H9 (cell line): Measurements from ENCODE around the gene PDRG1. TPM values are rescaled to one million over a fixed set of nuclear protein-coding genes. Genes with fewer than 3 reads are reported as not detected.

Experiments
- DNase-seq: peaks from one replicate; pipeline ENCODE4 v3.0.0-alpha.2; 2017
- H2AFZ ChIP-seq: one replicate; pipeline ENCODE4 v1.6.1; 2013; ENCODE audit warnings: mild to moderate bottlenecking, low read length, control low read depth, moderate library complexity
- H2AK5ac ChIP-seq: 2 replicates; pipeline ENCODE4 v1.6.1; 2013; ENCODE audit warnings: low read length, control low read depth, mixed read lengths; ENCODE audit not compliant: insufficient read length
- H2BK120ac ChIP-seq: one replicate; pipeline ENCODE4 v1.6.1; 2013; ENCODE audit warnings: low read depth, mild to moderate bottlenecking, low read length, control low read depth, inconsistent platforms; ENCODE audit not compliant: poor library complexity, severe bottlenecking
- H2BK12ac ChIP-seq: 2 replicates; pipeline ENCODE4 v1.6.1; 2013; ENCODE audit warnings: low read length, control low read depth, mixed read lengths, low read depth; ENCODE audit not compliant: insufficient read length
- H2BK15ac ChIP-seq: 2 replicates; pipeline ENCODE4 v1.6.1; 2013; ENCODE audit warnings: low read depth, low read length, control low read depth
- H2BK20ac ChIP-seq: one replicate; pipeline ENCODE4 v1.6.1; 2013; ENCODE audit warnings: low read depth, mild to moderate bottlenecking, low read length, control low read depth, inconsistent platforms; ENCODE audit not compliant: poor library complexity, severe bottlenecking
- H2BK5ac ChIP-seq: 2 replicates; pipeline ENCODE4 v1.6.1; 2013; ENCODE audit warnings: low read length, control low read depth, mixed read lengths; ENCODE audit not compliant: insufficient read length
- H3K14ac ChIP-seq: 2 replicates; pipeline ENCODE4 v1.6.1; 2013; ENCODE audit warnings: low read length, control low read depth; ENCODE audit not compliant: insufficient read depth
- H3K18ac ChIP-seq: 2 replicates; pipeline ENCODE4 v1.6.1; 2013; ENCODE audit warnings: low read depth, mild to moderate bottlenecking, mixed read lengths, low read length, control low read depth; ENCODE audit not compliant: insufficient read length
- H3K23ac ChIP-seq: 2 replicates; pipeline ENCODE4 v1.6.1; 2013; ENCODE audit warnings: low read length, control low read depth, mixed read lengths, low read depth; ENCODE audit not compliant: insufficient read length
- H3K23me2 ChIP-seq: 2 replicates; pipeline ENCODE4 v1.6.1; 2013; ENCODE audit warnings: low read depth, mild to moderate bottlenecking, mixed read lengths, low read length, control low read depth; ENCODE audit not compliant: insufficient read length, poor library complexity, severe bottlenecking
- H3K27ac ChIP-seq: 2 replicates; pipeline ENCODE4 v1.5.1; 2013; ENCODE audit warnings: low read length, control low read depth, mixed read lengths, low read depth; ENCODE audit not compliant: insufficient read length
- H3K27me3 ChIP-seq: 2 replicates; pipeline ENCODE4 v1.6.1; 2013; ENCODE audit warnings: low read length, control low read depth, inconsistent platforms; ENCODE audit not compliant: insufficient read depth
- H3K4ac ChIP-seq: 2 replicates; pipeline ENCODE4 v1.6.1; 2013; ENCODE audit warnings: low read depth, mild to moderate bottlenecking, control low read depth, inconsistent platforms, low read length, moderate library complexity
- H3K4me1 ChIP-seq: 2 replicates; pipeline ENCODE4 v1.6.1; 2013; ENCODE audit warnings: low read length, control low read depth, inconsistent platforms; ENCODE audit not compliant: insufficient read depth
- H3K4me2 ChIP-seq: 2 replicates; pipeline ENCODE4 v1.6.1; 2013; ENCODE audit warnings: low read length, control low read depth, mixed read lengths; ENCODE audit not compliant: insufficient read length, insufficient read depth
- H3K56ac ChIP-seq: 2 replicates; pipeline ENCODE4 v1.6.1; 2013; ENCODE audit warnings: low read depth, mild to moderate bottlenecking, mixed read lengths, low read length, control low read depth; ENCODE audit not compliant: insufficient read length
- H3K79me1 ChIP-seq: 2 replicates; pipeline ENCODE4 v1.6.1; 2013; ENCODE audit warnings: low read depth, mild to moderate bottlenecking, moderate library complexity, low read length, control low read depth, inconsistent platforms; ENCODE audit not compliant: insufficient read depth, poor library complexity, severe bottlenecking
- H3K79me2 ChIP-seq: 2 replicates; pipeline ENCODE4 v1.6.1; 2013; ENCODE audit warnings: low read length, control low read depth, inconsistent platforms; ENCODE audit not compliant: insufficient read depth
- H3K9ac ChIP-seq: 2 replicates; pipeline ENCODE4 v1.6.1; 2013; ENCODE audit warnings: low read length, control low read depth, mixed read lengths; ENCODE audit not compliant: insufficient read length; ENCODE audit errors: extremely low read depth
- H3K9me3 ChIP-seq: one replicate; pipeline ENCODE4 v1.6.1; 2013; ENCODE audit warnings: low read depth, low read length, inconsistent platforms; ENCODE audit not compliant: control insufficient read depth
- H3T11ph ChIP-seq: one replicate; pipeline ENCODE4 v1.6.1; 2013; ENCODE audit warnings: mild to moderate bottlenecking, low read length, control low read depth, inconsistent platforms
- H4K20me1 ChIP-seq: one replicate; pipeline ENCODE4 v1.6.1; 2013; ENCODE audit not compliant: control insufficient read depth, insufficient read length, insufficient read depth
- H4K5ac ChIP-seq: 2 replicates; pipeline ENCODE4 v1.6.1; 2013; ENCODE audit warnings: low read depth, mild to moderate bottlenecking, mixed read lengths, low read length, control low read depth; ENCODE audit not compliant: insufficient read length
- H4K8ac ChIP-seq: replicated peaks from 2 replicates; pipeline ENCODE4 v1.6.1; 2013; ENCODE audit warnings: low read length, control low read depth, mixed read lengths, low read depth; ENCODE audit not compliant: insufficient read length
- H4K91ac ChIP-seq: 2 replicates; pipeline ENCODE4 v1.6.1; 2013; ENCODE audit warnings: low read depth, mild to moderate bottlenecking, moderate library complexity, mixed read lengths, low read length, control low read depth; ENCODE audit not compliant: insufficient read length
- H3K27ac Mint-ChIP-seq, 3 experiments: 2 replicates in 2 of 3; 3 replicates in 1 of 3; pipeline ENCODE4 v1.8.0; 2020 to 2021; ENCODE audit warnings: mixed read lengths in 3 of 3, mild to moderate bottlenecking in 1 of 3, moderate library complexity in 1 of 3
- H3K27me3 Mint-ChIP-seq: 2 replicates; pipeline ENCODE4 v1.8.0; 2021; ENCODE audit warnings: low read depth, mild to moderate bottlenecking, moderate library complexity, mixed read lengths
- H3K36me3 Mint-ChIP-seq, 3 experiments: 2 replicates in 2 of 3; 3 replicates in 1 of 3; pipeline ENCODE4 v1.8.0; 2020 to 2021; ENCODE audit warnings: low read depth in 3 of 3, mixed read lengths in 3 of 3; ENCODE audit not compliant: insufficient read depth in 1 of 3
- H3K4me1 Mint-ChIP-seq, 2 experiments: 2 replicates each; pipeline ENCODE4 v1.8.0; 2020; ENCODE audit warnings: mixed read lengths in 2 of 2
- H3K4me3 Mint-ChIP-seq, 2 experiments: 2 replicates in 1 of 2; 3 replicates in 1 of 2; pipeline ENCODE4 v1.8.0; 2020 to 2021; ENCODE audit warnings: mild to moderate bottlenecking in 2 of 2, mixed read lengths in 2 of 2, moderate library complexity in 1 of 2
- H3K9me3 Mint-ChIP-seq, 2 experiments: 2 replicates in 1 of 2; 3 replicates in 1 of 2; pipeline ENCODE4 v1.8.0; 2020; ENCODE audit warnings: mild to moderate bottlenecking in 2 of 2, mixed read lengths in 2 of 2, moderate library complexity in 1 of 2
- CTCF ChIP-seq: fragments of 200-600 bp; sonication (generic); conservative IDR thresholded peaks from 3 replicates; pipeline ENCODE4 v1.8.0; 2021; ENCODE audit warnings: antibody characterized with exemption, mild to moderate bottlenecking
- WGBS: extraction: QIAGEN DNeasy Blood & Tissue Kit; methylation state at CpG from one replicate; pipeline ENCODE4 v1.1.7; 2013; ENCODE audit warnings: missing lambda C conversion rate, low lambda C conversion rate, mixed read lengths; ENCODE audit not compliant: insufficient read length; ENCODE audit errors: extremely low coverage; 5-methylcytosine and 5-hydroxymethylcytosine counted together
- total RNA-seq: library from RNA; stranded (reverse); gene quantifications from 2 replicates; pipeline ENCODE4 v1.2.1, GENCODE V29; 2021

PDRG1 gene
- total RNA-seq, 1 experiment from 2014 or later, result 32.2 TPM

- Histone ChIP-seq H4K20me1 (no peaks in the 10 kb centered on the region), H3K9ac (no peak overlapping the region), H3K4me1 (no peaks in the 10 kb centered on the region), H2AFZ (no peak overlapping the region), H2BK120ac (no peak overlapping the region), H3K18ac (no peak overlapping the region), H3K27ac (no peak overlapping the region), H4K5ac (no peak overlapping the region), H2AK5ac (no peak overlapping the region), H3K79me1 (no peaks in the 10 kb centered on the region), H3K4me2 (no peak overlapping the region), H4K8ac (no peak overlapping the region), H3K23me2 (no peaks in the 10 kb centered on the region), H3K4ac (no peak overlapping the region), H3K79me2 (no peaks in the 10 kb centered on the region), H4K91ac (no peak overlapping the region), H2BK5ac (no peak overlapping the region), H3K56ac (no peak overlapping the region), H2BK15ac (no peak overlapping the region), H2BK20ac (no peak overlapping the region), H3K27me3 (no peaks in the 10 kb centered on the region), H3K9me3 (no peaks in the 10 kb centered on the region), H3T11ph (no peak overlapping the region), H2BK12ac (no peak overlapping the region), H3K14ac (no peak overlapping the region), H3K23ac (no peak overlapping the region)
- no peak for DNase-seq
- H3K27ac Mint-ChIP-seq, result no peak overlapping the region; a peak in 2 of 7 replicates
- H3K27me3 Mint-ChIP-seq, result peaks cover 21% of the 10 kb centered on the region
- no CpG with 5 or more reads among the region's 5 CpGs for WGBS
- no peaks in the 10 kb centered on the region for H3K36me3 Mint-ChIP-seq
- H3K4me1 Mint-ChIP-seq, result peaks cover 2 to 3% of the 10 kb centered on the region in 2 experiments; a peak in 3 of 4 replicates
- TF ChIP-seq CTCF, result no peak
- no peaks in the 10 kb centered on the region for H3K9me3 Mint-ChIP-seq
- no peak overlapping the region for H3K4me3 Mint-ChIP-seq
Measured at GRCh38 chr20:31988430-31989015, 36.7 kb upstream of the PDRG1 start.
